Thyroid gland (tissue), 4 donors: ENCODE measurements around the gene OR10C1.

ENCODE experiments used
- CTCF ChIP-seq, 6 experiments: fragments of 200-600 bp in 3 of 6; fragments of 450-650 bp in 3 of 6; sonication (generic) in 3 of 6; IDR thresholded peaks; one replicate each; pipeline ENCODE4 v1.5.1; 2016 to 2019; ENCODE audit warnings: antibody characterized with exemption in 6 of 6, mild to moderate bottlenecking in 2 of 6, inconsistent platforms in 1 of 6, moderate library complexity in 1 of 6
- POLR2A ChIP-seq, 2 donors: fragments of 450-650 bp; IDR thresholded peaks; one replicate each; pipeline ENCODE4 v1.6.1; 2017; ENCODE audit warnings: antibody characterized with exemption in 2 of 2, mild to moderate bottlenecking in 2 of 2, moderate library complexity in 1 of 2

- TF ChIP-seq CTCF (IDR thresholded peaks at IDR 0.05) (no peak), POLR2A (IDR thresholded peaks at IDR 0.05) (no peak)
Measured at GRCh38 chr6:29424168-29424567, 14.9 kb upstream of the OR10C1 start.
